Astrocyte of the cerebellum (primary cell): ENCODE data around the gene DPT.
A peak's percentile ranks its signal among the peaks of the same experiment; 100 is the strongest.

Source experiments
- DNase-seq: peaks from one replicate; pipeline ENCODE4 v3.0.0-alpha.2; 2011; ENCODE audit warnings: low read depth
- H3K4me3 ChIP-seq: 2 replicates; pipeline ENCODE4 v1.5.1; 2011; ENCODE audit warnings: mild to moderate bottlenecking, low read depth, low read length, moderate library complexity
- in situ Hi-C: cut with HindIII; loops from 2 replicates; pipeline ENCODE4 v1.10.0; 2017; ENCODE audit warnings: low sequenced_read_pairs
- TF ChIP-seq, protein P1 (sequence below): IDR thresholded peaks from 2 replicates; pipeline ENCODE4 v1.5.1; 2012; ENCODE audit warnings: low read length, low read depth, moderate library complexity, mild to moderate bottlenecking; ENCODE audit errors: missing control alignments

The DPT gene

DNA sequence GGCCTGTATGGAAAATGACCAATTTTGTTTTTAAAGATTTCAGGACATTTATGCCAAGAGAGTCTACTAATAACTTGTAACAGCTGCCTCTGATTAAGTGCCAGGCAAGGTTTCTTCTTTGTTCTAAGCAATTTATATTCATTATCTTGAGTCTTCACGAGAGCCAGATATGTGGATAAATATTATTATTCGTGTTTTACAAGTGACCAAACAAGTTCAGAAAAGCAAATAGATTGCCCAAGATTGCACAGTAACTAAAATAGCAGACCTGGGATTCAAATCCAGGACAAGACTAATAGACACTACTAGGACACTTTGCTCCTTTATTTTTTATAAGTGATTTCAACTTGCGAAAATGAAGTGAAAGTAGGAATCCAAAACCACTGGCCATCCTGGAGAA, 30.1 kb upstream of the DPT start:
- in situ Hi-C loops: no loop called here
- no peak for DNase-seq
- TF ChIP-seq, protein P1, sequence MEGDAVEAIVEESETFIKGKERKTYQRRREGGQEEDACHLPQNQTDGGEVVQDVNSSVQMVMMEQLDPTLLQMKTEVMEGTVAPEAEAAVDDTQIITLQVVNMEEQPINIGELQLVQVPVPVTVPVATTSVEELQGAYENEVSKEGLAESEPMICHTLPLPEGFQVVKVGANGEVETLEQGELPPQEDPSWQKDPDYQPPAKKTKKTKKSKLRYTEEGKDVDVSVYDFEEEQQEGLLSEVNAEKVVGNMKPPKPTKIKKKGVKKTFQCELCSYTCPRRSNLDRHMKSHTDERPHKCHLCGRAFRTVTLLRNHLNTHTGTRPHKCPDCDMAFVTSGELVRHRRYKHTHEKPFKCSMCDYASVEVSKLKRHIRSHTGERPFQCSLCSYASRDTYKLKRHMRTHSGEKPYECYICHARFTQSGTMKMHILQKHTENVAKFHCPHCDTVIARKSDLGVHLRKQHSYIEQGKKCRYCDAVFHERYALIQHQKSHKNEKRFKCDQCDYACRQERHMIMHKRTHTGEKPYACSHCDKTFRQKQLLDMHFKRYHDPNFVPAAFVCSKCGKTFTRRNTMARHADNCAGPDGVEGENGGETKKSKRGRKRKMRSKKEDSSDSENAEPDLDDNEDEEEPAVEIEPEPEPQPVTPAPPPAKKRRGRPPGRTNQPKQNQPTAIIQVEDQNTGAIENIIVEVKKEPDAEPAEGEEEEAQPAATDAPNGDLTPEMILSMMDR: no peak
- H3K4me3 ChIP-seq: no peak overlapping the region

DNA sequence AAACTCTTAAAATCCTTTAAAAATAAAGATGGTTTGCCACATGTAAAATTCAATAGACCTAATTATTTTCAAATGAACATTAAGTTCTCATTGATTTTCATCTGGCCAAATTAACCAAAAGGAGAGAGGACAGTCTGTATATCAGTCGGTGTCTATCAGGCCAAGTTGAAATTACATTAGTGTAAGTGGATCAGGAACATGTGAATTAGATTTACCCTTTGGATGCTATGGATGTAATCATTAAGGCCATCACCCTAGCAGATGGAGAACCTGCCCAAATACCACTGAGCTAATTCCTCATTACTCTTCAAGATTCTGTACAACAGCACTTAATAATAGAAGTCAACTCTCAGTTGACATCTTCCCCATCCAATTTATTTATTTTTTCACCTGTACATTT, 29.5 kb upstream of the DPT start:
- in situ Hi-C loops: no loop called here
- DNase-seq: no peak
- TF ChIP-seq, protein P1: no peak
- H3K4me3 ChIP-seq: no peak overlapping the region

DNA sequence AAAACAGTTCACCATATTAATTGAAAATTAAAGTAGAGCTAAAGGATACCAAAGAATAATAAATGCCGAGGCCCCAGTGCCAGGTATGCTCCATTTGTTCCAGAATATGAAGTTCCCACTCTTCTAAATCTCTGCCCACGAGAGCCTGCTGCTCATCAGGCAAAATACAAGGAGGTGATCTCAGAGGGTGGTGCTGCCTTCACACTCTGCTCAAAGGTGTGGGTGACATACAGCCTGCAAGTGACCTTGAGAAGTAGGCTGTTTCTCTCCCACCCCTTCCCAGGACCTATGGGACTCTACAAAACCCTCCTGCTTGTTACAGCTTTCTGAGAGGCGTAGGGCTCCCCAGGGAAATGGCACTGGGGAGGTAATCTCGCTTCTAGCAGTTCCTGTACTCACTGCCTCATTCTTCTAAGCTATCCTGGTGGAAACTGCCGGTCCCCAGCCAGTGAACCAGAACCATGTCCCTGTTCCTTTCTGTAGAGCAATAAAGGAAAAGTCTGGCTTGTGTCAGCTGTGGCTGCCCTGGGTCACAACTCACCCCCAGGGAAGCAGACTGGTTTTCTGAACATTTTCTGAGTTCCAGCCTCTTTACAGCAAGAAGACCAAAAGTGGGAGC, 26.9 kb upstream of the DPT start:
- no peak for DNase-seq
- no peak overlapping the region for H3K4me3 ChIP-seq
- in situ Hi-C loops: no loop called here
- TF ChIP-seq, protein P1: no peak

DNA sequence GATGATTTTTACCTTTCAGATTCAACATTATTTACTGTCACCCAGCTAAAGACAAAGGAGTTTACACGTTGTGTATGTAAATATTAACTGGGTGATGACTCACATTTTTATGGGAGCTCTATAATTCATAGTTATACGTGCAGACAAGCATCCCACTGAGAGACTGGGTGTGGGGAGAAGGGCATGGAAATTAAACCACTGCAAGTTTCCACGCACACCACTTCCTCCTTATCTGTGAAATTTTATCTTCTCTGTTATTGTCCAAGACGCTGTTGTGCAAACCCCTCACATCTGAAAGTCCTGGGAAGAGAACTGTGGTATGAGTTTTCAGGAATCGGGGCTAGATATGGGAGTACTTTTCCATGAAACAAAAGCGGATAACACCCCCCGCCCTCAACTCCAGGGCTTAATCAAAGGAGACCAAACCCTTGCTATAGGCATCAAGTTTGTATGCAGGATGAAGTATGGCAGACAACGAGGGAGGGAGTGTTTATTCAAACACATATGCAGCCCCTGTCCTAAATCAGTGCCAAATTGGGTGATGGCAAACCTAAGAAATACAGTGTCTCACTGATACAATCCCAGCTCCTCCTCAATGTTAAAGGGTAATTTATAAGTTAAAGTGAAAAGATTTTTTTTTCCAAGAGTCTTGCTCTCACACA, 23.3 kb upstream of the DPT start:
- DNase-seq: no peak
- no peak overlapping the region for H3K4me3 ChIP-seq
- TF ChIP-seq, protein P1: no peak
- in situ Hi-C loops: no loop called here

DNA sequence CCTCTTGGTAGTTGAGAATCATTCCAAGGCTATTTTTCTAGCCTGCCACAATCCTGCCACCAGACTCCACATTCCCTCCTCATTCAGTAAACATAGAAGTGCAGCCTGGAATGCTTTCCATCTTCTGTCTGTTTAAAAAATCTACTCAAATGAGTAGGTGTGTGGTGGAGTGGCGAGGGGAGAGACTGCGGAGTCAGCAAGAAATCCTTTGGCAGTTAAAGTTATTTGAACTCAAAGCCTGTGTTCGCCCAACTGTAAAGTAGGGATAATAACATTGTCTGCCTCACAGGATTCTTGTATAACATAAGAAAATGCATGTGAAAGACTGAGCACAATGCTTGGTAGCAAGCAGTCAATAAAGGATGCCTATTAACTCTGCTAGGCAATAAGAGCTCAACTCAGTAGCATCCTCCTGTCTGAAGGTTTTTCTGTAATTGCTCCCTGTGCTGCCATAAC, 22.2 kb upstream of the DPT start:
- peak; percentile 6 for DNase-seq
- in situ Hi-C loops: no loop called here
- TF ChIP-seq, protein P1: no peak
- no peak overlapping the region for H3K4me3 ChIP-seq

DNA sequence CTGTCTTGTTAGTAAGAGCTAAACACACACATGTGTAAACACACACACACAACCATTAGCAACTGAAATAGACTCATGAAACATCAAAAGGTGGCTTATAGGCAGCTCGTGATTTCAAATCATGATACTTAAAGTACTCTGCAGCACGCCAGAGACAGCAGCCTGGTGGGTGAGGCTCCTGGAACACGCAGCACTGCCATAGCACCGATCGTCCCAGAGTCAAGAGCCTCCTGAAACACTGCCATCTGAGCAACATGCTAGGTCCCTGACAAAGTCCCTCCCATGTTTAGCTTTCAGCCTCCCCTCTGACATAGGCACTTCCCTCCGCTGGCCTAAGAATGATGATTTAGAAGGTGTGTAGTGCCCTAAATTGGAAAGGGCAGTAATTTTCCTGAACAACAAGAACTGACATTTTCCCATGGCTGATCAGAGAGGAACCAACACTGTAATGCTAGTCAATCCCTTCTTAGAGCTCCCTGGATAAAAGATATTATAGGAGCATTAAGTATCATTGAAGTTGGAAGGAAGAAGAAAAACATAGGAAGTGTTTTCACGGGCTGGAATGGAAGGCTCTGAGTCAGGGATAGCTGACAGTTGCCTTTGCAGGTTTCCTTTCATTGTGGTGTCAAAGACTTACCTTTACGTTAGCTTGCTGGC, 14.1 kb upstream of the DPT start:
- no peak for DNase-seq
- in situ Hi-C loops: no loop called here
- TF ChIP-seq, protein P1: no peak
- H3K4me3 ChIP-seq: no peak overlapping the region
